Stimulated activated CD4-positive, alpha-beta T cell treated with anti-CD3 and anti-CD28 coated beads, Interleukin-1b, Interleukin-23, amount 100 ng/mL, for 1 hour (primary cell): ENCODE results near the gene UGT2B11.
"Not testable (repeated sequence)": the region's sequence is repeated elsewhere in the genome, so short reads cannot be mapped to it uniquely, and the experiment has no call there.

Experiments
- DNase-seq, 2 donors: peaks; one replicate each; pipeline ENCODE4 v3.0.0-alpha.2; 2020; ENCODE audit warnings: low read depth in 2 of 2

UGT2B11 gene

GRCh38 chr4:69214716-69215115, at the start of gene UGT2B11:
UGT2B11 (minus strand) TSS chr4:69214748; CDS start chr4:69214722, 26 bp downstream.
- no peak for DNase-seq

GRCh38 chr4:69253147-69253772, 38.7 kb upstream of the UGT2B11 start:
- DNase-seq: not testable (repeated sequence)

GRCh38 chr4:69250884-69251283, 36.3 kb upstream of the UGT2B11 start:
- not testable (repeated sequence) for DNase-seq

GRCh38 chr4:69242562-69243240, 28.2 kb upstream of the UGT2B11 start:
- not testable (repeated sequence) for DNase-seq

GRCh38 chr4:69241746-69242145, 27.2 kb upstream of the UGT2B11 start:
- not testable (repeated sequence) for DNase-seq

GRCh38 chr4:69240787-69241186, 26.2 kb upstream of the UGT2B11 start:
- not testable (repeated sequence) for DNase-seq

GRCh38 chr4:69239557-69240168, 25.1 kb upstream of the UGT2B11 start:
- no peak for DNase-seq

- no peak for DNase-seq
These were observed 24.5 kb upstream of the UGT2B11 start for GRCh38 chr4:69239092-69239491.

- no peak for DNase-seq
These were observed 10.3 kb upstream of the UGT2B11 start for GRCh38 chr4:69224891-69225290.

GRCh38 chr4:69223277-69223676, 8.7 kb upstream of the UGT2B11 start:
- DNase-seq: not testable (repeated sequence)

GRCh38 chr4:69218491-69218890, 3.9 kb upstream of the UGT2B11 start:
- not testable (repeated sequence) for DNase-seq

GRCh38 chr4:69210911-69211310, 3.6 kb downstream of the UGT2B11 start:
- DNase-seq: no peak

GRCh38 chr4:69198506-69198905, 16.0 kb downstream of the UGT2B11 start:
- not testable (repeated sequence) for DNase-seq

GRCh38 chr4:69196209-69196965, 18.2 kb downstream of the UGT2B11 start:
- no peak for DNase-seq

GRCh38 chr4:69194166-69194565, 20.4 kb downstream of the UGT2B11 start:
- DNase-seq: no peak

GRCh38 chr4:69191905-69192304, 22.6 kb downstream of the UGT2B11 start:
- not testable (repeated sequence) for DNase-seq

- DNase-seq: not testable (repeated sequence)
These were observed 23.9 kb downstream of the UGT2B11 start for GRCh38 chr4:69190621-69191020.

- DNase-seq: not testable (repeated sequence)
These were observed 32.9 kb downstream of the UGT2B11 start for GRCh38 chr4:69181519-69182169.

GRCh38 chr4:69179817-69180216, 34.7 kb downstream of the UGT2B11 start:
- not testable (repeated sequence) for DNase-seq

- DNase-seq: not testable (repeated sequence)
These were observed 35.8 kb downstream of the UGT2B11 start for GRCh38 chr4:69178751-69179205.
